HUDEP-2 (cell line): ENCODE data around the gene C16orf87.
"Not testable (repeated sequence)": the region's sequence is repeated elsewhere in the genome, so short reads cannot be mapped to it uniquely, and the experiment has no call there.

Experiments used
- DNase-seq, 76 experiments: peaks; one replicate each; lab custom pipeline; 2025; ENCODE audit not compliant: unreplicated experiment in 76 of 76; lab: John Stamatoyannopoulos, UW

The C16orf87 gene

GRCh38 chr16:46801428-46802049 lies 29.4 kb downstream of the C16orf87 start:
- no peak for DNase-seq

DNA sequence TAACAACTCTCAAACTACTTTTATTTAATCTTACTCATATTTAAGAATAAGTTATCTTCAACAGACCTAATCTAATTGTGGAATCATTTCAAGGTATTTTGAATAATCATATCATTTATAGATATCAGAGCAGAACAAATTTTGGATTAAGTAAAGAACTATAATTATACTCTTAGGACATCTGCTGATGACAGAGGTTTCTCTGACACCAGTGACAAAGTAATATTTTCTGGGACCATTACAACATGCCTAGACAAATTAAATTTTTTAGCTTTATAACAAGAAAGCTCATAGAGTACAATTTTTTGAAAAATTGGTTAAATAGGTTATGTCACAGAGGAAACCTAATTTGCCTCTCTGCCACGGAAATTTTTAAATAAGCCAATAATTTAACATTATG lies 30.5 kb downstream of the C16orf87 start:
- no peak for DNase-seq

DNA sequence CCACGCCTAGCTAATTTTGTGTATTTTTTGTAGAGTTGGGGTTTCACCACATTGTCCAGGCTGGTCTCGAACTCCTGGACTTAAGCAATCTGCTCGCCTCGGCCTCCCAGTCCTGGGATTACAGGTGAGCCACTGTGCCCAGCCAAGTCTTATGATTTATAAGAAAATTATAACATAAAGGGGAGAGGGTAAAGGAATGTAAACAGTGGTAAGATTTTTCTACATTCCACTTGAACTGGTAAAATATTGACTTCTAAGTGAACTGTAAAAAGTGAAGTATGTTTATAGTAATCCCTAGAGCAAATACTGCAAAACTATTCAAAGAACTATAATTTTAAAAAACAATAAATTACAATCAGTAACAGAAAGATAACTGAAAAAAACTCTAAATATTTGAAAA lies 33.5 kb downstream of the C16orf87 start:
- DNase-seq = no peak

GRCh38 chr16:46796764-46797269 lies 34.2 kb downstream of the C16orf87 start:
- DNase-seq = no peak

DNA sequence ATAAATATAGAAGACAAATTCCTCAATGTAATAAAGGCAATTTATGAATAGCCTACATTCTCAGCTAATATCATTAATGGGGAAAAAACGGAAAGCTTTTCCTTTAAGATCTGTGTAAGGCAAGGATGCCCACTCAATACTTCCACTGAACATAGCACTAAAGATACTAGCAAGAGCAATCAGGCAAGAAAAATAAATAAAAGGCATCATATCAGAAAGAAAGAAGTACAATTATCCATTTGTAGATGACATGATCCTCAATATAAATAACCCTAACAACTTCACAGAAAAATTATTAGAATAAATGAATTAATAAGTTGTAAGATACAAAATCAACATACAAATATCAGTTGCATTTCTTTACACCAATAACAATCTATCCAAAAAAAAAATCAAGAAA lies 37.1 kb downstream of the C16orf87 start:
- DNase-seq = no peak

DNA sequence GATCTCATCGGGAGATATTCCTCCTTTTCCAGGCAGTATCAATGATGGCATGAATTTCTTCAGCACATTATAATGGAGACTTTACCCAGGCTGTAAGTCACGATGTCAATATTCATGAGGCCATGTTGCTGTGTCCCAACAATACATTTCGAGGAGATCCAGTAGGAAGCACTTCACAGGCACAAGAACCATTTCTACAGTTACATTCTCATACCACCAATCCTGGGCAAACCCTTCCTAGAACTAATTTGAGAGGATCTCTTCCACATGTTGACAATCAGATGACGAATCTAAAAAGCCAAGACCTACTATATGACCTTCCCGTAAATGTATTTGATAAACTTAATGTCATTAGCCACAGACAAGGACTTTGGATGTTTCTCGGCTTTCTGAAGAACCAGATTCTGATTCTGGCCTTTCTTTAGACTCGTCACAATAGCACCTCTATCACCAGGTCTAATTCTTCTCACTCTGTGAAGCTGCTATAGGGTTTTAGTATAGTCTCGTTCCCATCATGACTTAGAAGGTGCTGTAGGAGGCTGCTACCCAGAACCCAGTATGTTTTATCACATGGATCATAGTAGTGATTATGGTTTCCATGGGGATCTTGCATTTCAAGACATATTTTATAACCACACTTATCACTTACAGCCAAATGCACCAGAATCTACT lies 40.2 kb downstream of the C16orf87 start:
- DNase-seq = peak in 1 of 76 experiments; percentile 3

DNA sequence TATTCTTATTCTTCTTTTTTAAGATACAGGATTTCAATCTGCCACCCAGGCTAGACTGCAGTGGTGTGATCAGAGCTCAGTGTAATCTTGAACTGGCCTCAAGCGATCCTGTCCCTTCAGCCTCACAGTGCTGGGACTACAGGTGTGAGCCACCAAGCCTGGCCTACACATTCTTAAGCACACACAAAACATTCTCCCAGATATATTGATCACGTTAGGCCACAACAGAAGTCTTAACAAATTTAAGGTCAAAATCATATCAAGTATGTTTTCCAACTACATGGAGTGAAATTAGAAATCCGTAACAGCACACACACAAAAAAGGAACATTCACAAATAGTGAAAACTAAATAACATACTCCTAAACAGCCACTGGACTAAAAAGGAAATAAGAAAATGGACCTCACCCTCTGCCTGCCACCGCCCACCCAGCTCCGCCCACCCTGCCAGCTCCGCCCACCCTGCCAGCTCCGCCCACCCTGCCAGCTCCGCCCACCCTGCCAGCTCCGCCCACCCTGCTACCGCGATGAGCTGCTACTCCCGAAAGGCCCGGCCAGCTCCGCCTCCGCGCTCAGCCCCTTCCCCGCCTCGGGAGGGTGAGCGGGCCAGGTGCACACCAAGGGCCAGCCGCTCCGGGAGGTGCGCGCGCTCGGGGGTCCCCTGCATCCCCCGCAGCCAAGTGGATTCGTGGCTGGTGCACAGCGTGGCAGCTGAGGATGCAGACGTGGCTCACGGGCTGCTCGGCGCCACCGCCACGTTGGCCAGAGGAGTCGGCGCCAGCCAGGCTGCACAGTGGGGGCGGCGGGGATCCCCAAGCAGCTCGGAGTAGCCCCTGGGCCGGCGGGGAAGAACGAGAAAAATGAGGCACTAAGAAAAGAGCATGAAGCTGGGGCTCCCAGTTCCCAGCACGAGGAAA lies 41.2 kb downstream of the C16orf87 start:
- peak in 70 of 76 experiments; percentile 8 to 79 (median 62) for DNase-seq

GRCh38 chr16:46788891-46789474 lies 42.0 kb downstream of the C16orf87 start:
- no peak for DNase-seq

DNA sequence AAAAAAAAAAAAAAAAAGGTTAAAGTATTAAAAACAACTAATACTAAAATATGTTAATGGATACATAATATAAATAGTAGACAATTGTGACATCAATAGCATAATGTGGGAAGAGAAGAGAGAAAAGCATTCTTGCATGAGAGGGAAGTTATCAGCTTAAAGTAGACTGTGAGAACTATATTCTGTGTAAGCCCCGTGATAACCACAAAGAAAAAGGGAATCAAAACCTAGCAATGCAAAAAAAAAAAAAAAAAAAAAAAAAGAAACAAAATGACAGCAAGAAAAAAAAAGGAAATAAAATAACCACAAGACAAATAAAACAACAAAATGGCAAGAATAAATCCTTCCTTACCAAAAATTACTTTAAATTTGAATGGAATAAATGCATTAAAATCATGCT lies 43.1 kb downstream of the C16orf87 start:
- no peak for DNase-seq

GRCh38 chr16:46785076-46785845 lies 45.7 kb downstream of the C16orf87 start:
- no peak for DNase-seq

GRCh38 chr16:46784569-46784968 lies 46.4 kb downstream of the C16orf87 start:
- not testable (repeated sequence) for DNase-seq

DNA sequence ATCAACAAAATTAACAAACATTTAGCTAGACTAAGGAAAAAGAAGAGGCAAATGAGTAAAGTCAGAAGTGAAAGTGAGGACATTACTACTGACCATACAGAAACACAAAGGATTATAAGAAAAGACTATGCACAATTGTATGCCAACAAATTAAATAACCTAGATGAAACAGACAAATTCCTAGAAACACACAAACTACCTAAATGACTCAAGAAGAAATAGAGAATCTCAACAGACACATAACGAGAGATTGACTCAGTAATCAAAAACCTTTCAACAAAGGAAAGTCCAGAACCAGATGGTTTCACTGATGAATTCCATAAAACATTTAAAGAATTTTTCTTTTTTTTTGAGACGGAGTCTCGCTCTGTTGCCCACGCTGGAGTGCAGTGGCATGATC lies 47.2 kb downstream of the C16orf87 start:
- no peak for DNase-seq

DNA sequence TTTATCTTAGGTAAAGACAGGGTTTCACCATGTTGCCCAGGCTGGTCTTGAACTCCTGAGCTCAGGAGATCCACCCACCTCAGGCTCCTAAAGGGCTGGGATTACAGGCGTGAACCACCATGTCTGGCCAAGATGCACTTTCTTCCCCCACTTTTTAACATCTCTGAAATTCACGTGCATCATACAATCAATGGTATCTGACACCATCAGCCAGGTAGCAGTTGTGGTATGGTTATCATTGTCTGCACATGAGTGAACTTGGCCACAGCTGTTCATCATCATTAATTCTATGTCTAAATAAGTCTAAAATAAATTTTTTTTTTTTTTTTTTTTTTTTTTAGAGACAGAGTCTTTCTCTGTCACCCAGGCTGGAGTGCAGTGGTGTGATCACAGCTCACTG lies 48.7 kb downstream of the C16orf87 start:
- DNase-seq = no peak

- no peak for DNase-seq
Measured at GRCh38 chr16:46777804-46778203, 53.2 kb downstream of the C16orf87 start.

- no peak for DNase-seq
Measured at GRCh38 chr16:46775214-46775613, 55.8 kb downstream of the C16orf87 start.

DNA sequence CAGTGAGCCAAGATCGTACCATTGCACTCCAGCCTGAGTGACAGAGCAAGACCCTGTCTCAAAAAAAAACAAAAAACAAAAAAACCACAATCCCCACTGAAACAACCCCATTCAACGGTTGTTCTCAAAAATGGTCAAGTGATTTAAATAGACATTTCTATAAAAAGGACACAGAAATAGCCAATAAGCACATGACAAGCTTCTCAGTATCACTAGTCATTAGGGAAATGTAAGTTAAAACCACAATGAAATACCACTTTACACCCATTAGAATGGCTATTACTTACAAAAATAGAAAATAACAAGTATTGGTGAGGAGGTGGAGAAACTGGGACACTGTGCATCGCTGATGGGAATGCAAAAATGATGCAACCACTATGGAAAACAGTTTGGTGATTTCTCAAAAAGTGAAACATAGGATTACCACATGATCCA lies 56.2 kb downstream of the C16orf87 start:
- DNase-seq = no peak

GRCh38 chr16:46772463-46772862 lies 58.5 kb downstream of the C16orf87 start:
- DNase-seq = no peak

DNA sequence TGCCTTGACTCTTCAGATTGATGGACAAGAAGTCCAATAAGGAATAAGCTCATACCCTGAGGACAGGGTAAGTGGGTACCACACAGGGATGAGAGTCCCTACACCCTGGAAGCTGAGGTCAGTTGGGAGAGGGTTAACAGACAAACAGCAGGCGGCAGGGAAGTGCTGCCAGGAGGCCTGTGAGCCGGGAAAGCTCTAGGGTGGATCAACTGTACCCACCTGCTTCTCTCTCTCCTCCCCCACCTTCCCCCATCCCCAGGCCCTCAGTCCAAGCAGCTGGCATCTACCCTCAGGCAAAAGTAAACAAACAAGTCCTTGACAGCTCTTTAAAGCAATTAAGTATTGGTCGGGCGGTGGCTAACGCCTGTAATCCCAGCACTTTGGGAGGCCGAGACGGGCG lies 62.2 kb downstream of the C16orf87 start:
- DNase-seq = no peak

- DNase-seq = no peak
Measured at GRCh38 chr16:46765050-46765449, 65.9 kb downstream of the C16orf87 start.

- no peak for DNase-seq
Measured at GRCh38 chr16:46763147-46763546, 67.8 kb downstream of the C16orf87 start.
